AG10803 (cell line): ENCODE data around the gene ANKDD1B.

ENCODE experiments used
- DNase-seq: peaks from one replicate; pipeline ENCODE4 v3.0.0; 2010; ENCODE audit warnings: low read depth
- H3K4me3 ChIP-seq: 2 replicates; pipeline ENCODE4 v1.5.1; 2011; ENCODE audit warnings: mild to moderate bottlenecking, low read length, control low read depth
- TF ChIP-seq, protein P1 (sequence below): conservative IDR thresholded peaks from 2 replicates; pipeline ENCODE4 v1.5.1; 2011; ENCODE audit warnings: mild to moderate bottlenecking, low read length, control low read depth, inconsistent platforms

The ANKDD1B gene

DNA sequence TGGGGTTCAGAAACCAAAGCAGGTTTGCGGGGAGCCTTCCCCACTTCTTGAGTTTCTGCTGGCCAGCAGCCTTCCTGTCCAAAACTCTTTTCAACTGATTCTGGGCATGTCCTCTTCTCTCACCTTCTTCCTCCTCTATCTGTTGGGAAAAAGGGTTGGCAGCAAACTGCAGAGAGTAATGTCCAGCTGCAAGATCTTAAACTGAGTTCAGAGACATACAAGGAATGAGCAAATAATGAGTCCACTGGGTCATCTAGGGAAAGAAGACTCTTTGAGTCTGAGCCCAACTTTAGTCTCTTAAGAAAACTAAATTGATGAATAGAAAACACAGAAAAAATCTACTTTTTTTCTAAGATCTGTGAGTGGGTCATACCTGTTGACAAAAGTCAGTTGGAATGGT lies 16.5 kb downstream of the ANKDD1B start:
- no peak for DNase-seq
- H3K4me3 ChIP-seq, result no peak overlapping the region
- TF ChIP-seq, protein P1, sequence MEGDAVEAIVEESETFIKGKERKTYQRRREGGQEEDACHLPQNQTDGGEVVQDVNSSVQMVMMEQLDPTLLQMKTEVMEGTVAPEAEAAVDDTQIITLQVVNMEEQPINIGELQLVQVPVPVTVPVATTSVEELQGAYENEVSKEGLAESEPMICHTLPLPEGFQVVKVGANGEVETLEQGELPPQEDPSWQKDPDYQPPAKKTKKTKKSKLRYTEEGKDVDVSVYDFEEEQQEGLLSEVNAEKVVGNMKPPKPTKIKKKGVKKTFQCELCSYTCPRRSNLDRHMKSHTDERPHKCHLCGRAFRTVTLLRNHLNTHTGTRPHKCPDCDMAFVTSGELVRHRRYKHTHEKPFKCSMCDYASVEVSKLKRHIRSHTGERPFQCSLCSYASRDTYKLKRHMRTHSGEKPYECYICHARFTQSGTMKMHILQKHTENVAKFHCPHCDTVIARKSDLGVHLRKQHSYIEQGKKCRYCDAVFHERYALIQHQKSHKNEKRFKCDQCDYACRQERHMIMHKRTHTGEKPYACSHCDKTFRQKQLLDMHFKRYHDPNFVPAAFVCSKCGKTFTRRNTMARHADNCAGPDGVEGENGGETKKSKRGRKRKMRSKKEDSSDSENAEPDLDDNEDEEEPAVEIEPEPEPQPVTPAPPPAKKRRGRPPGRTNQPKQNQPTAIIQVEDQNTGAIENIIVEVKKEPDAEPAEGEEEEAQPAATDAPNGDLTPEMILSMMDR, result no peak

DNA sequence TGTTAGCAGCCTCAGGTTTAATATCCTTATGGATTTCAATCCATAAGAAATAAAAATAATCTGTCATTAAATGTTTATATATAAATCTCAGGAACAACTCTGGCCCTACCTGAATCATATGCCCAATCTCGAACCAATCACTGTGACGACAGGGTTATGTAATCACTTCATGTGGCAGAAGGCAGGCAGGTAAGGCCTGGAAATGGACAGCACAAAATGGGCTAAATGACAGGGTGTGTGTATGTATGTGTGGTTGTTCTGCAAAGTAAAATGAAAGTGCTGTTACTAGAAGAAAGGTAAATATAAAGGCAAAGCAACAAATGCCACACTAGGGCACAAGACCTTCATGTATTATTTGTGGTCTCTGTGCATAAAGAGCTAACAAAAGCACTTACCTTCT lies 19.6 kb downstream of the ANKDD1B start:
- DNase-seq, result no peak
- TF ChIP-seq, protein P1, result no peak
- H3K4me3 ChIP-seq, result no peak overlapping the region

DNA sequence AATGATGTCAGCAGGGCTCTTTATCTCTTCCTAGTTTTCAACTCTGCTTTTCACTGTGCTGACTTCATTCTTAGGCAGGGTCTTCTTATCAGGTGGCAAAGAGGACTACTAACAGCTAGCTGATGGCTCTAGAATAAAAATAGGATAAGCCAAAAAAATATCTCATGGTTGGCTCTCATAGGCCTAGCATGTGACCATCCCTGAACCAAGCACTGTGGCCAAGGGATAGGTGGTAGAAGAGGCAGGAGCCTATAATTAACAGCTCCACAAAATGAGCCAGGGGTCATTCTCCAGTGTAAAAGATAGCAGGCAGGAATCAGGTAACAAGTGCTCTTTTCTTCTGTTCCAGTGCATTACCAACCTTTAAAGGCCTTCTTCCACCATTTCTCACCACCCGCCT lies 21.1 kb downstream of the ANKDD1B start:
- no peak overlapping the region for H3K4me3 ChIP-seq
- TF ChIP-seq, protein P1, result no peak
- no peak for DNase-seq

DNA sequence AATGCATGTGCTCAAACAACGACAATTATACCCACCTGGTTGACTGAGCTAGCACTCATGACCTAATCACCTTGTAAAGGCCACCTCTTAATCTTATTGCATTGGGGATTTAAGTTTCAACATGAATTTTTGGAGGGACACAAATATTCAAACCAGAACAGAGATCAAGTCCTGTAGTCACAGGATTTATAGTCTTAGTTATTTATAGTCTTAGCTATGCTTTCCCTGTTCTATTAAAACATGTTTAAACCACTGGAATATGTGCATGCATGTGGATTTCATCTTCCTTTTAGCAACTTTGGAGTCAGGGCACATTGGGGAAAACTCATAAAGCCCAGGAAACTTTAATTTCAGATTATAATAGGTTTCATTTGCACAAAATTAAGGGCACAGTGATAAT lies 26.7 kb downstream of the ANKDD1B start:
- DNase-seq, result no peak
- TF ChIP-seq, protein P1, result no peak
- no peak overlapping the region for H3K4me3 ChIP-seq

DNA sequence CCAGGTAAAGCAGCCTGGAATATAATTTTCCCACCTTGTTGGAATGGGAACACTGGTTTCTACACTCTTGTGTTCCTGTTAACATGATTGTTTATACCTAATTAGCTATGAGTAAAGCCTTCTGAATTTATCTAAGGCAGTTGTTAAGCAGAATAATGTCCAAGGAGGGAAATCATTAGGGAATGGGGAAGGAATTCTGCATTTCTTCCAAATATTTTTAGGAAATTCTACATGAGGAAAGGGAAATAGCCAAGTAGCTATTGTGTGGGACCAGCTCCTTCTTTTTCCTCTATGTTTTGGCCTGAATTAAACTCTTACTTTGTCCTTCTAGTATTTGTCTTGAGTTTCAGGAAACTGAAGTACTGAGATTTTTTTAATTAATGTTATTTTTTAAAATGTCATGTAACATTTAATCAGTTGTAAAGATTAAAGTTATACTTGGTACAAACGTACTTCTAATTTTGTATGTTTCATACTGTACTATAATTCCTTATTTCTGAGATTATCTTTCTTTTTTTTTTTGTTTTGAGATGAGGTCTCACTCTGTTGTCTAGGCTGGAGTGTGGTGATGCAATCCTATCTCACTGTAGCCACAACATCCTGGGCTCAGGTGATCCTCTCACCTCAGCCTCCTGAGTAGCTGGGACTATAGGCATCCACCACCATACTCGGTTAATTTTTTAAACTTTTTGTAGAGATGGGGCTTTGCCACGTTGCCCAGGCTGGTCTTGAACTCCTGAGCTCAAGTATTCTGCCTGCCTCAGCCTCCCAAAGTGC lies 28.5 kb downstream of the ANKDD1B start:
- H3K4me3 ChIP-seq, result no peak overlapping the region
- DNase-seq, result no peak
- TF ChIP-seq, protein P1, result no peak

DNA sequence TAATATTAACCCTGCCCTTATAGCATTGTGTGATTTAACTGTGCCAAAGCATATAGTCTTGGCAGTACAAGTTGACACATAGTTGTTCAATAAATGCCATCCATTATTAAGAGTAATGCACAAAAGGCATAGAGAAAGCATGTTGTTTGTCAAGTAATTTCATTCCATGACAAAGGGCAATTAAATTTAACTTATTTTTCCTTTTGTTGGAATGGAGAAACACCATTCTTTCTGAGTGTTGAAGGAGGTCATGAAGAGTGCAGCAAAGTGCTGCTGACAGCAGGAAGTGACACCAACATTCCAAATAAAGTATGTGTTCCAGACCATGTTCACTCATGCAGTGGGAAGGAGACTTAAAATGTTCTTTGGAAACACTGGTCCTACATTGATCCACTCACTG lies 29.1 kb downstream of the ANKDD1B start:
- peak; percentile 91 for DNase-seq

DNA sequence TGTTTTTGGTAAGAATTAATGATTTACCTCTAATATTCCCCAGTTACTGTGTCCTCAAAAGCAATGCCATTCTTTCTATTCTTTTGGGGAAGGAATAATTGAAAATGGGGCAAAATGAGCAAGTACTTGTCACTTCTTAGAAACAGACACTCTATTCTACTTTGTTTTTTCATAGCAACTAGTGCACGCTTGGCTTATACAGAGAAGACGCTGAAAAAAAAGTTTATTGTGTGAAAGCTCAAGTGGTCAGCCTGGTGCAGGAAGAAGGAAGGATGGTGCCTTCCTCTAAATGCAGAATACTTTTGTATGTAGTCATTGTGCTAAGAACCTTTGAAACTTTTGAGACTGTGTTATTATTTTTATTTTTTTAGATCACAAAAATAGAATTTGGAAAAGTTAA lies 29.6 kb downstream of the ANKDD1B start:
- H3K4me3 ChIP-seq, result no peak overlapping the region
- TF ChIP-seq, protein P1, result no peak
- DNase-seq, result no peak

More for the DNA sequence above, 29.1 kb downstream of the ANKDD1B start:
- no peak overlapping the region for H3K4me3 ChIP-seq
- TF ChIP-seq, protein P1, result no peak
